OCI-LY7 (cell line): ENCODE data around the gene PATL1.

Source experiments
- EZH2phosphoT487 ChIP-seq: fragments of 200-600 bp; sonication (generic); IDR thresholded peaks from 2 replicates; pipeline ENCODE4 v1.6.1; 2018; ENCODE audit warnings: low read depth, borderline replicate concordance, mild to moderate bottlenecking, mixed run types, antibody characterized with exemption, low read length, moderate library complexity, mixed read lengths
- TF ChIP-seq, protein P1 (sequence below): fragments of 200-600 bp; sonication (generic); conservative IDR thresholded peaks from 2 replicates; pipeline ENCODE4 v1.5.1; 2014; ENCODE audit warnings: mild to moderate bottlenecking, antibody characterized with exemption, low read length, moderate library complexity, mixed read lengths

DNA sequence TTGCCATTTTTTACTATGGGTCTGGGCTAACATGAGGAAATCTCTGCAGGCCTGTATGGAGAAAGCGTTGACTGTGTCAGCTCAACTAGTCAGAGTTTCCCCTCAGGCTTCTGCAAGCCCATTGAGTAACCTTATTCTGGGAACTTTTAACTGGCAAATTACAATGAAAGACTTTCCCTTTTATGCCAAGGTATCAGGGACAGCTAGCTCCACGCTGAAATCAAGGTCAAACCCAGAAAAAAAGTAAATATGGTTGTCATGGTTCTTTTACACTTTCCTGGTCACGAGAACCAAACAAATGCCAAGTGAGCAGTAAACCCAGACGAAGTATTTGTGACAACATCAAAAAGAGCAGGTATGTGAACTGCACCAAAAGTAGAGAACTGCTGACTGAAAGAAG, 67.0 kb downstream of the PATL1 start:
- TF ChIP-seq, protein P1, sequence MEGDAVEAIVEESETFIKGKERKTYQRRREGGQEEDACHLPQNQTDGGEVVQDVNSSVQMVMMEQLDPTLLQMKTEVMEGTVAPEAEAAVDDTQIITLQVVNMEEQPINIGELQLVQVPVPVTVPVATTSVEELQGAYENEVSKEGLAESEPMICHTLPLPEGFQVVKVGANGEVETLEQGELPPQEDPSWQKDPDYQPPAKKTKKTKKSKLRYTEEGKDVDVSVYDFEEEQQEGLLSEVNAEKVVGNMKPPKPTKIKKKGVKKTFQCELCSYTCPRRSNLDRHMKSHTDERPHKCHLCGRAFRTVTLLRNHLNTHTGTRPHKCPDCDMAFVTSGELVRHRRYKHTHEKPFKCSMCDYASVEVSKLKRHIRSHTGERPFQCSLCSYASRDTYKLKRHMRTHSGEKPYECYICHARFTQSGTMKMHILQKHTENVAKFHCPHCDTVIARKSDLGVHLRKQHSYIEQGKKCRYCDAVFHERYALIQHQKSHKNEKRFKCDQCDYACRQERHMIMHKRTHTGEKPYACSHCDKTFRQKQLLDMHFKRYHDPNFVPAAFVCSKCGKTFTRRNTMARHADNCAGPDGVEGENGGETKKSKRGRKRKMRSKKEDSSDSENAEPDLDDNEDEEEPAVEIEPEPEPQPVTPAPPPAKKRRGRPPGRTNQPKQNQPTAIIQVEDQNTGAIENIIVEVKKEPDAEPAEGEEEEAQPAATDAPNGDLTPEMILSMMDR, result no peak
- TF ChIP-seq EZH2phosphoT487, result no peak
